GM21576 (cell line): ENCODE data around the gene CSK.
"Not testable (repeated sequence)": the region's sequence is repeated elsewhere in the genome, so short reads cannot be mapped to it uniquely, and the experiment has no call there.

Source experiments
- ATAC-seq: cut with Tn5 transposase; IDR thresholded peaks from one replicate; pipeline ENCODE4 v1.9.1; 2021; ENCODE audit warnings: mild to moderate bottlenecking, moderate library complexity; ENCODE audit not compliant: unreplicated experiment

The CSK gene

DNA sequence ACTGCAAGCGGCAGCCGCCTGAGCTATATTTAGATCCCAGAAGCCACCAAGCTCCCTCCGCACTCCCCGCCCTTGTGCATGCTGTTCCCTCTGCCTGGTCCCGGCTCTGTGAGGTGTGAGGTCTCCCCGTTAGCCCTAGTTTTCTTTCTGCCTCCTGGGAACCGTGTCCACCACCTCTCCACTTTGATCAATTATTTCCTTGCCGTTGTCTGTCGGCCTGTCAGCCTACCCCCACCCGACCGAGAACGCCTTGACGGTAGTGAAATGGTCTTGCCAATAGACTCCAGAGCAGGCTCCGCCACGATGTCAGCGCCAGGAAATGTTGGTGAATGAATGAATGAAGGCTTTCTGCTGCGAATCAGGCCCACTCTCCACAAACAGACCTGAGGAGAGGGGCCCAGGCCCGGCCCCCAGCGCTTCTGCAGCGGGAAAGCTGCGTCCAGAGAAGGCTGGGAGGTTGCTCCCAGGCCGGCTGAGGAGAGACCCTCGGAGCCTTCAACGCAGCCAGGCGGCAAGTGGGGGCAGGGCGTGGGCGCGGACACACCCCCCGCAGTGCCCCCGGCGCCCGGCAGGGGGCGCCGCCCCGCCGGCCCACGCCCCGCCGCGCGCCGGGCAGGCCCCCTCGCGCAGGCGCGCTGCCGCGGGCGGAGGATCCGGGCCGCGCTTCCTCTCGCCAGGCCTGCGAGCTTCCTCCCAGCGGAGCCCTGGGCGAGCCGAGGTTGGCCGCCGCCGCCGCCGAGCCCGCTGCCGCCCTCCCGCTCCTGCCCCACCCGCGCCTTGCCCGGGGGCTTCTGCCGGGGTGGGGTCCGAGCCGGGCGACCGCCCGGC, at the start of gene CSK:
Gene CSK (plus strand): TSS at position 650 of the 828 bp plus-strand sequence. CDS start 16,218 bp downstream, outside the sequence.
- peak; percentile 26 for ATAC-seq

DNA sequence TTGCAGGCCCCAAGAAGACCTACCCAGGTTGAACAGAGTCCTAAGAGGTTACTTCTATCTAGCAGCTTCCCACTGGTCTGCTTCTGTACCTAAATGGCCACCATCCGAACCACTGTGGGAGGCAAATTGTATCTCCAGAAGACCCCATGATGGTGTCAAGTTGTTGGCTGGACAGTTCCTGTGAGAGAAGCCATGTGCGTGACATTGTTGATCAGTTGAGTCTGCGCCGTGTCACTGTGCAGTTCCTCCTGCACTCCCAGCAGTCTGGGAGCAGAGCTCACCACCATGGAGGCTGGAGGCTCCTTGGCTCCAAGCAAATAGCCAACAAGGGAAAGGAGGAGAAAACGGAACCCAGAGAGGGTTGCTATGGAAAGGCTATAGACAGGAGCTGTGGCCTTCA, 49.0 kb upstream of the CSK start:
- no peak for ATAC-seq

DNA sequence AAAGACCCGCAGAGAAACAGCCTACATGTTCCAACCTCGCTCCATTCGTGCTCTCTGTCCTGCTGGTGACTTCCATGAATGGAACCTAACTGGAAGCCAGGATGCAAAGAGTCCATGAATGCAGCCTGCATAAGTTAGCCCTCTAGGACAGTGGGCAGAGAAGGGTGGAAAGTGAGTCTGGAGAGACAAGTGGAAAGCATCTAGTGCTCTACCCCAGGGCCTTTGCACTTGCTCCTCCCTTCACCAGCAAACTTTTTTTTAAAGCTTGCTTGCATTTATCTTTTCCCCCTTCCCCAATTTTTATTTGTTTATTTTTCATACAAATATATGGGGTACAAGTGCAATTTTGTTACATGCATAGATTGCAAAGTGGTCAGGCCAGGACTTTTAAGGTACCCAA, 48.6 kb upstream of the CSK start:
- ATAC-seq: no peak

DNA sequence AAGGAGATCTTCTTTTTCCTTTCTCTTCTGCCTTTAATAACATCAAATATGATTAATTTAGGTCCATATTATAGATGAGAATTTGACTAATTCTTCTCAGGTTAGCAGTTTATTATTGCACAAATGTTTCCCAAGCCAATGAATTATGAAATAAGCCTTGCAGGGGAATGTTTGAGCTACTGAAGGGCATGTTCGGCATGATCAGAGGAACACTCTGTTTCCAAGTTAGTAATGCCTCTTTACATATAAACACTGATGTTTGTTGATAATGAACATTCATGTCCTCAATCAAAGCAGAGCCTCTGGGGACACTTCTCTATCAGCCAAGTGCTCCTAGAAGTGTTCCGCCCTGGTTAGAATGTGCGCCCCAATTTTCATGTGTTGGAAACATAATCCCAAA, 46.6 kb upstream of the CSK start:
- no peak for ATAC-seq

DNA sequence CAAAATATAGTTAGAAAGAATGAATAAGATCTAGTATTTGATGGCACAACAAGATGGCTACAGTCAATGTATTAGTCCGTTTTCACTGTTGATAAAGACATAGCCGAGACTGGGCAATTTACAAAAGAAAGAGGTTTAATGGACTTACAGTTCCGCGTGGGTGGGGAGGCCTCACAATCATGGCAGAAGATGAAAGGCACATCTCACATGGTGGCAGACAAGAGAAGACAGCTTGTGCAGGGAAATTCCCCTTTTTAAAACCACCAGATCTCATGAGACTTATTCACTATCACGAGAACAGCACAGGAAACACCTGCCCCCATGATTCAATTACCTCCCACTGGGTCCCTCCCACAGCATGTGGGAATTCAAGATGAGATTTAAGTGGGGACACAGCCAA, 43.6 kb upstream of the CSK start:
- not testable (repeated sequence) for ATAC-seq

DNA sequence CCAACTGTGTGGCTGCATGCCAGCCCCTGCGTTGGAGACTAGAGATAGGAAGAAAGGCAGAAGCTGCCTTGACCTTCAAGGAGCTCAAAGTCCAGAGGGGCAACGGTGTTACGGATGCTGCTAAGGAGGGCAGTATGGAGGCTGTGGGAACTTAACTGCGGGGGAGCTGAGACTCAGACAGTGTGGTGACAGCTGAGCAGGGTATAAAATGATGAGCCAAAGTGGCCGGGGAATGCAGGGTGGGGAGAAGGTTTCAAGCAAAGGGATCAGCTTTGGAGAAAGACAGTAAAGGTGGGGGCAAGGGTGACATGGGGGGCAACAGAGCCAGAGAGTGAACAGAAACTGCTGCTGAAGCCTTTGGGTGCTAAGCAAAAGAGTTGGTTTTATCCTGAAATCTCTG, 39.5 kb upstream of the CSK start:
- ATAC-seq: no peak

DNA sequence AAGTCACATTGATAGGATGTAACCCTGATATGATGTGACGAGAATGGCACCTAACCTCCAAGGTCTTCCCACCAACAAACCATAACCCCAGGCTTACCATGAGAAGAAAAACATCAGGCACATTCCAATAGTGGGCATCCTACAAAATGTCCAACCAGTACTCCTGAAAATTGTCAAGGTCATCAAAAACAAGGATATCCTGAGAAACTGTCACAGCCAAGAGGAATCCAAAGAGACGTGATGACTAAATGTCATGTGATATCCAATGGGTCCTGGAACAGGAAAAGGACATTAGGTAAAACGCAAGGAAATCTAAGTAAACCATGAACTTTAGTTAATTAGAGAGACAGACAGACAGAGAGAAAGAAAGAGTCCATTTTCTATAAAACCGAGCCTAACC, 35.5 kb upstream of the CSK start:
- ATAC-seq: no peak

DNA sequence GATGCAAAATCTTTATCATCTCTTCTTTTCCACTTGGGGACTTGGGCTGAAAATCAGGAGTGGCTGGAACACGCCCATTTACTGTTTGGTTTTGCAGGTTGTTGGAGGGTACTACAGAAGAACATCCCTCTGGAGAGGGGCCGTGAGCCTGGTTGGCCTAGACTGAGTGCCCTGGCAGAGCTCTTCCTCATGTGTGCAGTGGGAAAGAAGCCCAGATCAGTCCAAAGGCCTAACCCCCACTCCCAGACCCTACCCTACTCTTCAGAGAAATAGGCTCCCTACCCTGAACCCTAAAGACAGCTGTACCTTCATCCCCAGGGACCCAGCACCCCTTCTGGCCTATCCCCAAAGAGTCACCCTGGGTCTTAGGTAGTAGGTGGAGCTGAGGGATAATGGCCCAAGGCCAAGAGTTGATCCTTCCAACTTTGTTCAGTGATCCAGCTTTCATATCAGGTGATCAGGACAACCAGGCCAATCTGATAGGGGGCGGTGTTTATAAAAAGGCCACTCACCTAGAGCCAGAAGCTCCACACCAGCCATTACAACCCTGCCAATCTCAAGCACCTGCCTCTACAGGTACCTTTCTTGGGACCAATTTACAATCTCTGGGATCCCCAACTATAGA, 33.4 kb upstream of the CSK start, which contains the start of gene CYP1A2:
Gene CYP1A2 (plus strand): TSS at position 524 of the 625 bp plus-strand sequence. CDS start 894 bp downstream, outside the sequence.
- ATAC-seq: no peak

DNA sequence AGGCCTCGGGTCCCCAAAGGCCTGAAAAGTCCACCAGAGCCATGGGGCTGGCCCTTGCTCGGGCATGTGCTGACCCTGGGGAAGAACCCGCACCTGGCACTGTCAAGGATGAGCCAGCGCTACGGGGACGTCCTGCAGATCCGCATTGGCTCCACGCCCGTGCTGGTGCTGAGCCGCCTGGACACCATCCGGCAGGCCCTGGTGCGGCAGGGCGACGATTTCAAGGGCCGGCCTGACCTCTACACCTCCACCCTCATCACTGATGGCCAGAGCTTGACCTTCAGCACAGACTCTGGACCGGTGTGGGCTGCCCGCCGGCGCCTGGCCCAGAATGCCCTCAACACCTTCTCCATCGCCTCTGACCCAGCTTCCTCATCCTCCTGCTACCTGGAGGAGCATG, 32.0 kb upstream of the CSK start:
- ATAC-seq: no peak

DNA sequence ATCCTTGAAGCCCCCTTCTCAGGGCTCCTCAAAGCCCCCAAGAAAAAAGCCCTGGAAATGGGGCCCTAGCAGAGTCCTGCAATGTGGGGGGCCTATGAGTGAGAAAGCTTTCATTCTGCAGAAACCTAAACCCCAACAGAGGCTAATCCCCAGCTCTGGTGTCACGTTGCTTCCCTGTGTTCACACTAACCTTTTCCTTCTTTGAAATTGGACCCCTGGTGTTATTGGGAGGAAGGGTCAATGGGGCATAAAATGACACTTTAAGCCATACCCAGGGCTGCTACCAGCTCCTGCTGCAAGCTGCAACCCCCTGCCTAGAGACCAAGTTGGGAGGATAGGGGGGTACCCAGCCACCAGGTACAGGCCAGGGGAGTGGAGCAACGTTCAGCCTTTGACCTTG, 31.1 kb upstream of the CSK start:
- no peak for ATAC-seq

DNA sequence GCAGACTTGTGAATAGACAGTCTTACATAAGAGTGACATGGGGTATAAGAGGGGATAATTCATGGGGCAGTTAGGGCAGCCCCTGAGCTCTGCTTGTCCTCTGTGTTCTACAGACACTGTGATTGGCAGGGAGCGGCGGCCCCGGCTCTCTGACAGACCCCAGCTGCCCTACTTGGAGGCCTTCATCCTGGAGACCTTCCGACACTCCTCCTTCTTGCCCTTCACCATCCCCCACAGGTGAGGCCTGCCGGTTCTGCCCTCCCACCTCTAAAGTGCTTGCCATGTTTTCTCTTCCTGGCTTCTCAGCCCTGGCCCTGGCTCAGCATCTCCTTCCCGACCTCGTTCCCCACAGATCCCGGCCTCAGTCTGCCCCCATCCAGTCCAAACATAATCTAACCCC, 29.9 kb upstream of the CSK start:
- no peak for ATAC-seq

DNA sequence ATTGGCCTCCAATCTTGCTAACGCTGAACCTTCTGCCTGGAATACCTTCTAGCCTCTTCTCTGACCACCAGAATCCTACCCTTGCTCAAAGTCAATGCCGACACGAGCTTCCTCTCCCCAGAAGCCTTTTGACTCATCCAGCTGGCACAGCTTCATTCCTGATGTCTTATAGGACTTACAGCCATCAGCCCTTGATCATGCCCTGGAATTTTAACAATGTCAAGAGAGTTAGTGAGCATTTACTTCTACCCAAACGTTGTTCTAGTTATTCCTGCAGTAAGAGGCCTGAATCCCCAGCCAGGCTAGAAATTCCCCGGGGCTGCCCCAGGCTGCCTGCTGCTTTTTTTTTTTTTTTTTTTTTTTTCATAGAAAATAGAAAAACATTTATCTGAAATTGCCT, 29.3 kb upstream of the CSK start:
- no peak for ATAC-seq

DNA sequence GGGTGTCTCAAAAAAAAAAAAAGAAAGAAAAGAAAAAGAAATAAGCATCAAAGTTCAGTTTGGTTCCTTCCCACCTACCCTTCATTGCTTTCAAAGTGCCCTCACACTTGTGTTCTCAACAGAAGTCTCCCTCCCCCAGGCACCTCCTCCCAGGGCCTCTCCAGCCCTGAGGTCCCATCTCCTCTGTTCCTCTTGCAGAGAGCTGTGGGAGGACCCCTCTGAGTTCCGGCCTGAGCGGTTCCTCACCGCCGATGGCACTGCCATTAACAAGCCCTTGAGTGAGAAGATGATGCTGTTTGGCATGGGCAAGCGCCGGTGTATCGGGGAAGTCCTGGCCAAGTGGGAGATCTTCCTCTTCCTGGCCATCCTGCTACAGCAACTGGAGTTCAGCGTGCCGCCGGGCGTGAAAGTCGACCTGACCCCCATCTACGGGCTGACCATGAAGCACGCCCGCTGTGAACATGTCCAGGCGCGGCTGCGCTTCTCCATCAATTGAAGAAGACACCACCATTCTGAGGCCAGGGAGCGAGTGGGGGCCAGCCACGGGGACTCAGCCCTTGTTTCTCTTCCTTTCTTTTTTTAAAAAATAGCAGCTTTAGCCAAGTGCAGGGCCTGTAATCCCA, 27.2 kb upstream of the CSK start:
- no peak for ATAC-seq

DNA sequence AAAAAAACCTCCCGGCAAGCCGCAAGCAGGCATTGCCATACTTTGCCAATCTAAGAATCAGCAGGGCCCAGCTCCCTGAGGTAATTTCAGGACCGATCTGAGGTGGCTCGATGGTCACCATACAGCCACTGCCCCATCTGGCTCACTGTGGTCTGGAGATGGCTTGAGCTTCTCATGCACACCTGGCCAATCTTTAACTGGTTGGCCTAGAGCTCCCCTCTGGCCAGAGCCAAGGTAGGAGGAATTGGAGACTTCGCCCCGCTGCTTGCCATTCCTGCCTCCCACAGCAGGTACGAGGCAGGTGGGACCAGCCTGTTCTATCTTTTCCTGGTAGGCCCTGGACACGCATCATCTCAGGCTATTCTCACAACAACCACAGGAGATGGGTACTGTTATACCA, 23.1 kb upstream of the CSK start:
- no peak for ATAC-seq

DNA sequence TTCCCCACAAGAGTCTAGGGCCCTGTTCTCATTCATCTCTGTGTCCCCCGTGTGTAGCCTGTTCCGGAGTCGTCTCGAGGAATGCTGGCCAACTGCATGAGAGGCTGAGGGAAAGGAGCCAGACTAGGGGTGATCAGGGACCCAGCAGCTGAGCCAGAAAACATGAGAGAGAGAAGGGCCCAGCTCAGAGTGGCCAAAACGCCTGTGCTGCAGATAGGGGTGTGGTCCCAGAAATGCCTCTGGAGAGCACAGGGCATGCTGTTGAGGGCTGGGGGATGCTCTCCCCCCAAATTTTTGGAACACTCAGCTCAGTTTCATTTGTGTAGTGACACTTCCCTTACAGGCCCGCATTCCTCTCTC, 19.1 kb upstream of the CSK start:
- no peak for ATAC-seq

DNA sequence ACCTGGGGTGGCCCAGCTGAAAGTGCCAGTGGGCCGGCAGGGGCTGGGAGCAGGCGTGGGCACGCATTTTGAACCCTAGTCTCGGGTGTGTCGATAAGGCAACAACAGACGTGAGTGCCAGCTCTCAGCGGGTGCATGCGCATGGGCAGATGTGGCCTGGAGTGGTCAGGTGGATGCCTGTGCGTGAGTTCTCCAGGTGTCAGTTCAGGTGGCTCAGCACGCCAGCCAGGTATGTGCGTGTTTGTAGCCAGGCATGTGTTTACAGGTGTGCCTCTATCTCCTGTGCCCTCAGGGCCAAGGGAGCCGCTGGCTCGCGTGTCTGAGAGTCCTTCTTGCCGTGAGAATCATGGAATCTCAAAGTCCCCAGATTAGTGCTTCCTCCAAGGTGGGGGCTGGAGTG, 18.5 kb upstream of the CSK start:
- no peak for ATAC-seq

DNA sequence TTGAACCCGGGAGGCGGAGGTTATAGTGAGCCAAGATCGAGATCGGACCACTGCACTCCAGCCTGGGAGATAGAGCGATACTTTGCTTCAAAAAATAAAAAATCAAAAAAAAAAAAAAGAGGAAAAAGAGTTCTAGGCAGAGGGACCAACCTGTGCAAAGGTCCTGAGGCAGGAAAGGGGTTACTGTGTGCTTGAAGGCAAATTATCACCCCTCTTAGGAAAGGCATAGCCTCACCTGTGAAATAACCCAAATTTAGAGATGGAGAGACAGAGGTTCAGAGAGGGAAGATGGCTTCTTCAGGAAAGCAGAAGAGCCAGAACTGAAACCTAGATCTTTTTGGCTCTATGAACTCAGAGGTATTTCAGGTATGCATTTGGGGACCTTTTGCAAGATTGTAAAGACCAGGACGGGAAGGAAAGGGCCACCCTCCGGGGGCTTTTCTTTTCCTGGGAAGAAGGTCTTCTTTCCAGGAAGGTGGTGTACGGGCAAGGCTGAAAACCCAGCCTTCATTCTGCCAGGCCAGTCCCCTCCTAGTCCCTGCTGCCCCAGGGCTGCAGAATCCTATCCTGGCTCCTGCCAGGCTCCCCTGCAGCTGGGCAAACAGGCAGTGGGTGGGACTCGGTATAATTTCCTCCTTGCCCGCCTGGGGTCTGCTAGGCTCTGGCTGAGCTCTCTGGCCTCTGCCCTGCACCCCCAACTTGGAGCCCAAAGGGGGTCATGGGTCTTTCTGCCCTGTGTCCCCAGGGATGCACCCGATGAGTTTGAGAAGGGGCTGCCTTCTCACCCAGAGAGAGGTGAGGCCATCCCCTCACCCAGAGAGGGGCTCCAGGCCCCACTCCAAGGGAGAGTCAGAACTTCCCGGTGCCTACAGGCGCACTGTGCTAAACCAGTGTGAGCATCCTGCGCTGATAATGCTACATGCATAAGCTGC, 14.4 kb upstream of the CSK start:
- no peak for ATAC-seq

DNA sequence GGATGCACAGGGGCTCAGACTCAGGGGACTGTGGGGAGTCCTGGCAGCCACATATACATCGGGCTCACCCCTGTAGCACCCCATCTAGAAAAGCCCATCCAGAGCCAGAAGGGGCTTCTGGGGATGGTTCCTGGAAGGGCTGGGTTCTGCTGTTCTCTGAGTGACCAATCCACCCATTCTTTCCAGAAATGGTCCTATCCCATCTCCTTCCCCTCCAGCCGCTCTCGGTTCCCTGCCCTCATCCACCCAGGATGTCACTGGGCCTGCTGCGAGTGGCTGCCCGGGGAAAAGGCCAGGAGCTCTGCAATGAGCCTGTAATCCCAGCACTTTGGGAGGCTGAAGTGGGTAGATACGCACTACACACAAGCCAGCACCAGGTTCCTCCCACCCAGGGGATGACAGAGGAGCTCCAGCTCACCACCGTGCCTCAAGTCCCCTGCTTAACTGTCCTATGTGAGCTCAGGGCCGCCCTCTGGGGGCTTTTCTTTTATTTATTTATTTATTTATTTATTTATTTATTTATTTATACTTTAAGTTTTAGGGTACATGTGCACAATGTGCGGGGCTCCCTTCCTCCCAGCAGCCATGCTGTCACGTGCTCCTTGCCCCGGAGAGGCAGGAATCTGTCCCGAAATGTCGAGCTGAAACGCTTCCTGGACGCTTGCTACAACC, 13.6 kb upstream of the CSK start:
- no peak for ATAC-seq

DNA sequence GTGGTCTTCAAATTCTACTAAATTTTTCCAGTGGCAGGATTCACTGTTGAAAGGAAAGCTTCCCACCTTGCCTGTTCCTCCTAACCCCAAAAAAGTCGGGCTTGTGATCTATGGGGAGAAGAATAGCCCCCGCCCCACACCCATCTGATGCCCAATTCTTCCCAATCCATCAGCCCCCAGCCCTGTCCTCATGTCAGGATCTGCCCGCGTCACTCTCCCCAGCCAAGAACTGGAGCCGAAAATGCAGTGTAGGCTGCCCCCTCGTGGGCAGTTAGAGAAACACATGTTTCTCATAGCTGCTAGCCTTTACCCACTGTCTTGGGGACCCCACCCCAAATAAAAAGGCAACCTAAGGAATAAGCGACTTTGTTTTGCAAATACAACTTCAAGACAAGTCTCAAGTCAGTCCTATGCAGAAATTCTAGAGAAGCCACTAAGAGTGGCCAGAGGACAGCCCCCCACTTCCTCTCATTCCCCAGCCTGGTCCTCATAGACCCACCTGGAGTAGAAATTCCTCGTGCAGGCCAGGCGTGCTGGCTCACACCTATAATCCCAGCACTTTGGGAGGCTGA, 13.0 kb upstream of the CSK start:
- ATAC-seq: no peak

DNA sequence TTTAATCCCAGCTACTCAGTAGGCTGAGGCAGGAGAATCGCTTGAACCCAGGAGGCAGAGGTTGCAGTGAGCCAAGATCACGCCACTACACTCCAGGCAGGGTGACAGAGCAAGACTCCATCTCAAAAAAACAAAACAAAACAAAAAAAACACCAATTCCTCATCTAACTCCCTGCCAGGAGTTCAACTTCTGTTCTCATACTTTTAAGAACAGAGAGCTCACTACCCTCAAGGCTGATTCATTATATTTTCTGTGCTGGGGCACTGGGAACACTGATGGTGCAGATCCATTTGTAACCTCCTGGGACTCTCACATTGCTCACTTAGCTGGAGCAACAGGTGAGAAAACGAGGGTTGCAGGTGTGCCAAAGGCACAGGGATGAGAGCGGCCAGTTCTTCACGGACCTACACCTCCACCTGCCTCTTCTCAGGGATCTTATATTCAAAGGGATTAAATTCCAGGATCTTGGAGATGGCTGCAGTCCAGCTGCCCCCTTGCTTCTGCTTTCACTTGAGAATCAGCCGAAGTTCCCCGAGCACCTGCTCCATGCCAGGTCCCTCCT, 12.3 kb upstream of the CSK start:
- no peak for ATAC-seq
